ENCODE measurements around the gene ZNF385B. TPM values are rescaled to one million over a fixed set of nuclear protein-coding genes. Genes with fewer than 3 reads are reported as not detected.

Gene ZNF385B
- total RNA-seq, 1 experiment from 2014 or later, result not detected

DNA sequence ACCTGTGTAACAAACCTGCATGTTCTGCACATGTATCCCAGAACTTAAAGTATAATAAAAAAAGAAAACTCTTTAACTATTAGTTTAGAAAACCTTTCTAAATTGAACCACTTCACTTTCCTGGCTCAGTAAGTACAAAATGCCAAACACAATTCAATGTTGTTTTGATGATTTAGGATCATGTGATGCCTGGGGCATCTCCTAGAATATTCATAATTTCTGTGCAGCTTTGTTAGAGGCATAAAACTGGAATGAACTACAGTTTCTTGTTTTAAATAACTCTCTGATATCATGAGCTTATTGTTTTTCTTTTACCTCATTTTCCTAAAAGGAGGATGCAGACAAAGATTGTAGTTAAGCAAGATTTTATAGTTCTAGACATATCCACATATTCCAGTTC, 457.8 kb downstream of the ZNF385B start:
- DNase-seq (ENCODE audit: low spot score), result no peak
- in situ Hi-C loops (cut with HindIII; ENCODE audit: low sequenced_read_pairs), result no loop called here

DNA sequence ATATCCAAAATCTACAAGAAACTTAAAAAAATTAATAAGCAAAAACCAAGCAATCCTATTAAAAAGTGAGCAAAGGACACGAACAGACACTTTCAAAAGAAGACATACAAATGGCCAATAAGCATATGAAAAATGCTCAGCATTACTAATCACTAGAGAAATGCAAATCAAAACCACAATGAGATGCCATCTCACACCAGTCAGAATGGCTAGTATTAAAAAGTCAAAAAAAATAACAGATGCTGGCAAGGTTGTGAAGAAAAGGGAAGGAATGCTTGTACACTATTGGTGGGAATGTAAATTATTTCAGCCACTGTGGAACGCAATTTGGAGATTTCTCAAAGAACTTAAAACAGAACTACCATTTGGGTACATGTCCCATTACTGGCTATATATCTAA, 467.9 kb downstream of the ZNF385B start:
- no peak for DNase-seq (ENCODE audit: low spot score)
- in situ Hi-C loops (cut with HindIII; ENCODE audit: low sequenced_read_pairs), result no loop called here

Other genes starting within 250 kb of the ZNF385B start
- 5.7 and 13.2 TPM in 2 replicates for gene CWC22, start 145.7 kb upstream of the ZNF385B start, total RNA-seq (2014; rRNA removed; shearing (Covaris generic))

Measured in G401 (cell line).